Parathyroid adenoma (tissue), 2 donors: ENCODE data around the gene TIMP2.

ENCODE experiments used
- H2AFZ ChIP-seq: fragments of 300-600 bp; sonication (generic); one replicate; pipeline ENCODE4 v1.7.0; 2017; ENCODE audit warnings: antibody characterized with exemption, mild to moderate bottlenecking
- H3K27ac ChIP-seq: fragments of 300-600 bp; sonication (generic); one replicate; pipeline ENCODE4 v1.7.0; 2017
- H3K27me3 ChIP-seq: fragments of 300-600 bp; sonication (generic); one replicate; pipeline ENCODE4 v1.7.0; 2017; ENCODE audit warnings: low read length; ENCODE audit not compliant: control insufficient read depth, insufficient read depth
- H3K36me3 ChIP-seq: fragments of 300-600 bp; sonication (generic); one replicate; pipeline ENCODE4 v1.7.0; 2017; ENCODE audit warnings: low read length; ENCODE audit not compliant: control insufficient read depth, insufficient read depth
- H3K4me1 ChIP-seq: fragments of 300-600 bp; sonication (generic); one replicate; pipeline ENCODE4 v1.7.0; 2017; ENCODE audit warnings: control low read depth
- H3K4me2 ChIP-seq: fragments of 300-600 bp; sonication (generic); one replicate; pipeline ENCODE4 v1.7.0; 2017; ENCODE audit warnings: low read length
- H3K4me3 ChIP-seq: fragments of 300-600 bp; sonication (generic); one replicate; pipeline ENCODE4 v1.7.0; 2017; ENCODE audit warnings: low read depth, low read length
- H3K79me2 ChIP-seq: fragments of 300-600 bp; sonication (generic); one replicate; pipeline ENCODE4 v1.7.0; 2017; ENCODE audit warnings: control low read depth
- H3K9ac ChIP-seq: fragments of 300-600 bp; sonication (generic); one replicate; pipeline ENCODE4 v1.7.0; 2017; ENCODE audit warnings: mild to moderate bottlenecking
- H3K9me3 ChIP-seq: fragments of 300-600 bp; sonication (generic); one replicate; pipeline ENCODE4 v1.7.0; 2017; ENCODE audit warnings: low read length; ENCODE audit not compliant: control insufficient read depth
- CTCF ChIP-seq: fragments of 300-600 bp; sonication (generic); IDR thresholded peaks from one replicate; pipeline ENCODE4 v1.7.0; 2017; ENCODE audit warnings: antibody characterized with exemption, mild to moderate bottlenecking
- donor health status: primary hyperparathyroidism.

Gene TIMP2

GRCh38 chr17:78819402-78819801 is 105.8 kb downstream of the TIMP2 start:
- no peaks in the 10 kb centered on the region for H3K36me3 ChIP-seq
- no peaks in the 10 kb centered on the region for H3K27me3 ChIP-seq
- no peak overlapping the region for H3K9ac ChIP-seq
- peaks cover 7% of the 10 kb centered on the region for H3K79me2 ChIP-seq
- H3K4me3 ChIP-seq = no peak overlapping the region
- H2AFZ ChIP-seq = no peak overlapping the region
- no peak overlapping the region for H3K4me2 ChIP-seq
- peak overlapping the region; percentile 49 for H3K27ac ChIP-seq
- peaks cover 15% of the 10 kb centered on the region for H3K4me1 ChIP-seq
- no peaks in the 10 kb centered on the region for H3K9me3 ChIP-seq
- no peak for TF ChIP-seq CTCF

GRCh38 chr17:78818932-78819331 is 106.3 kb downstream of the TIMP2 start:
- Histone ChIP-seq H3K27ac (peak overlapping the region; percentile 52), H3K27me3 (no peaks in the 10 kb centered on the region), H3K4me2 (no peak overlapping the region), H3K79me2 (peaks cover 7% of the 10 kb centered on the region), H3K9ac (no peak overlapping the region), H3K4me3 (no peak overlapping the region), H3K9me3 (no peaks in the 10 kb centered on the region), H3K4me1 (peaks cover 15% of the 10 kb centered on the region), H3K36me3 (no peaks in the 10 kb centered on the region), H2AFZ (no peak overlapping the region)
- no peak for TF ChIP-seq CTCF

- no peak overlapping the region for H3K9ac ChIP-seq
- H3K9me3 ChIP-seq = no peaks in the 10 kb centered on the region
- peak overlapping the region; percentile 52 for H3K27ac ChIP-seq
- H3K79me2 ChIP-seq = peaks cover 3% of the 10 kb centered on the region
- no peaks in the 10 kb centered on the region for H3K36me3 ChIP-seq
- peaks cover 15% of the 10 kb centered on the region for H3K4me1 ChIP-seq
- H2AFZ ChIP-seq = no peak overlapping the region
- H3K4me3 ChIP-seq = no peak overlapping the region
- TF ChIP-seq CTCF = no peak
- H3K27me3 ChIP-seq = no peaks in the 10 kb centered on the region
- H3K4me2 ChIP-seq = no peak overlapping the region
Observed at GRCh38 chr17:78818152-78818846, 106.9 kb downstream of the TIMP2 start.

- Histone ChIP-seq H3K9ac (no peak overlapping the region), H3K4me3 (no peak overlapping the region), H3K27me3 (no peaks in the 10 kb centered on the region), H3K9me3 (no peaks in the 10 kb centered on the region), H2AFZ (no peak overlapping the region), H3K4me1 (peaks cover 15% of the 10 kb centered on the region), H3K27ac (peak overlapping the region; percentile 21), H3K79me2 (no peaks in the 10 kb centered on the region), H3K36me3 (no peaks in the 10 kb centered on the region), H3K4me2 (no peak overlapping the region)
- TF ChIP-seq CTCF = no peak
Observed at GRCh38 chr17:78817123-78817522, 108.1 kb downstream of the TIMP2 start.

GRCh38 chr17:78815696-78816095 is 109.5 kb downstream of the TIMP2 start:
- H3K36me3 ChIP-seq = no peaks in the 10 kb centered on the region
- H3K4me2 ChIP-seq = no peak overlapping the region
- H3K9ac ChIP-seq = no peak overlapping the region
- no peaks in the 10 kb centered on the region for H3K79me2 ChIP-seq
- no peak overlapping the region for H3K4me3 ChIP-seq
- no peaks in the 10 kb centered on the region for H3K27me3 ChIP-seq
- H3K9me3 ChIP-seq = no peaks in the 10 kb centered on the region
- TF ChIP-seq CTCF = no peak
- H3K27ac ChIP-seq = no peak overlapping the region
- H3K4me1 ChIP-seq = peaks cover 15% of the 10 kb centered on the region
- no peak overlapping the region for H2AFZ ChIP-seq
